ENCODE measurements around the gene RALB.

- TF ChIP-seq CTCF (IDR thresholded peaks at IDR 0.05; ENCODE audit: low read length), result no peak
- no peak for TF ChIP-seq EZH2 (optimal IDR thresholded peaks at IDR 0.05; ENCODE audit: low read depth, low read length)
Observed at GRCh38 chr2:120275617-120276400, 23.2 kb downstream of the RALB start.
